Spleen (tissue), 7 donors: ENCODE results near the gene GLI2.

Source experiments
- POLR2A ChIP-seq, 3 donors: fragments of 450-650 bp; IDR thresholded peaks; one replicate each; pipeline ENCODE4 v1.5.1; 2017; ENCODE audit warnings: antibody characterized with exemption in 3 of 3, mild to moderate bottlenecking in 1 of 3
- TF ChIP-seq, protein P1 (sequence below), 11 experiments: fragments of 200-600 bp in 7 of 11; fragments of 450-650 bp in 4 of 11; sonication (generic) in 4 of 11; IDR thresholded peaks in 8 of 11; conservative IDR thresholded peaks in 3 of 11; 1 replicate in 7 of 11; 2 replicates in 4 of 11; pipeline versions ENCODE4 v1.4.0 to v1.8.0; 2016 to 2021; ENCODE audit warnings: antibody characterized with exemption in 11 of 11, inconsistent platforms in 4 of 11, mild to moderate bottlenecking in 1 of 11
- donor health status: DM: no; HTN: no; CAD: no; lungs with moderate emphysema.
- donor health status: DM: no; HTN: no; CAD: no.
- donor health status: DM: no; HTN: no; CAD: no.

DNA sequence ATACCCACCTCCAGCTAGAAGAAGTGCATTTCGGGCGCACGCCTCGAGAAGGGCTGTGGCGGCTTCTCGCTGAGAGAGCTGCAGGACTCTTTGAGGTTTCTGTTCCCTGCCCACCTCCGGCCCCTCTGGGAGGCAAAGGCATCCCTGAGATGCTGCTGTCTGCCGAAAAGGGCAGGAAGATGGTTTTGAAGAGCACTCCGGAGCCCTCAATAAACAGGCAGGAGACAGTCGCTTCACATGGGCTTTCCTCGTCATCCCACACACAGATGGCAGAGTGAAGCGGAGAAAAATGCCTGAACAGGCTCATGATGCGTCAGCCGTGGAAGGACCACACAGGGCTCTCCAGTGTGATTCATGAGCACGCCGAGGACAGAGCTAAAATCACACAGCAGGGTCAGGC is 25.4 kb upstream of the GLI2 start:
- no peak for TF ChIP-seq POLR2A (IDR thresholded peaks at IDR 0.05)
- TF ChIP-seq, protein P1, sequence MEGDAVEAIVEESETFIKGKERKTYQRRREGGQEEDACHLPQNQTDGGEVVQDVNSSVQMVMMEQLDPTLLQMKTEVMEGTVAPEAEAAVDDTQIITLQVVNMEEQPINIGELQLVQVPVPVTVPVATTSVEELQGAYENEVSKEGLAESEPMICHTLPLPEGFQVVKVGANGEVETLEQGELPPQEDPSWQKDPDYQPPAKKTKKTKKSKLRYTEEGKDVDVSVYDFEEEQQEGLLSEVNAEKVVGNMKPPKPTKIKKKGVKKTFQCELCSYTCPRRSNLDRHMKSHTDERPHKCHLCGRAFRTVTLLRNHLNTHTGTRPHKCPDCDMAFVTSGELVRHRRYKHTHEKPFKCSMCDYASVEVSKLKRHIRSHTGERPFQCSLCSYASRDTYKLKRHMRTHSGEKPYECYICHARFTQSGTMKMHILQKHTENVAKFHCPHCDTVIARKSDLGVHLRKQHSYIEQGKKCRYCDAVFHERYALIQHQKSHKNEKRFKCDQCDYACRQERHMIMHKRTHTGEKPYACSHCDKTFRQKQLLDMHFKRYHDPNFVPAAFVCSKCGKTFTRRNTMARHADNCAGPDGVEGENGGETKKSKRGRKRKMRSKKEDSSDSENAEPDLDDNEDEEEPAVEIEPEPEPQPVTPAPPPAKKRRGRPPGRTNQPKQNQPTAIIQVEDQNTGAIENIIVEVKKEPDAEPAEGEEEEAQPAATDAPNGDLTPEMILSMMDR (IDR thresholded peaks at IDR 0.05 in 8 of 11, conservative IDR thresholded peaks at IDR 0.05 in 3 of 11), result no peak
